Measurements from ENCODE around the gene RBM18.

DNA sequence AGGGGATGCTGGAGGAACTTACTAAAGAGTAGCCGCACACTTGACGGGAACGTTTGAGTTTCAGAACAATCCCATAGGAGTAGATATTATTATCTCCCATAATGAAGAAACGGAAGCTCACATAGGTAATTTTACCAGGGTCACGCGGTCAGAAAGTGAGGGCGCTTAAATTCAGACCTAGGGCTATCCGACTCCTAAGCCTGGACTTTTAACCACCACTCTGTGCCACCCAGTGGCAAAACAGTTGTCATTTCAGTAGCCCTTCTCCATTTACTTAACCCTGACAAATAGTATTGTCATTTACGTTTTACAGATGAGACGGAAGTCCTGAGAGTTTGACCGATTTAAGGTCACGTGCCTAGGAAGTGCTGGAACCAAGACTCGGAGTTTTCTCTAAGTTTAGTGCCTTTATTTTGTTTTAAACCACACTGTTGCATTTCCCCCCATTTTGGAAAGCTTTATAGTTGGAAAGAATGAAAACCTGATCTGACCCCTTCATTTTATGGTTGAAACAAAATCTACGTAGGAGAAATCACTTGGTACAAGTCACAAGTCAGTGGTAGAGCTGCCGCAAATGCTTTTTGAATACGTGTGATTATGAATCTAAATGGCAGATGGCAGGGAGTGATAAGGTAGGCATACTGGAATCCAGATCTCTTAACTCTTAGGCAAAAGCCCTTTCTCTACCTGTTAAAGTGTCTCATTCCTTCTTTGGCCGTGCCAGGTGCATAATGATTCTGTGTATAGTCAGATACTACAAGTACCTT lies 692 bp upstream of the RBM18 start:
- TF ChIP-seq, protein P1, sequence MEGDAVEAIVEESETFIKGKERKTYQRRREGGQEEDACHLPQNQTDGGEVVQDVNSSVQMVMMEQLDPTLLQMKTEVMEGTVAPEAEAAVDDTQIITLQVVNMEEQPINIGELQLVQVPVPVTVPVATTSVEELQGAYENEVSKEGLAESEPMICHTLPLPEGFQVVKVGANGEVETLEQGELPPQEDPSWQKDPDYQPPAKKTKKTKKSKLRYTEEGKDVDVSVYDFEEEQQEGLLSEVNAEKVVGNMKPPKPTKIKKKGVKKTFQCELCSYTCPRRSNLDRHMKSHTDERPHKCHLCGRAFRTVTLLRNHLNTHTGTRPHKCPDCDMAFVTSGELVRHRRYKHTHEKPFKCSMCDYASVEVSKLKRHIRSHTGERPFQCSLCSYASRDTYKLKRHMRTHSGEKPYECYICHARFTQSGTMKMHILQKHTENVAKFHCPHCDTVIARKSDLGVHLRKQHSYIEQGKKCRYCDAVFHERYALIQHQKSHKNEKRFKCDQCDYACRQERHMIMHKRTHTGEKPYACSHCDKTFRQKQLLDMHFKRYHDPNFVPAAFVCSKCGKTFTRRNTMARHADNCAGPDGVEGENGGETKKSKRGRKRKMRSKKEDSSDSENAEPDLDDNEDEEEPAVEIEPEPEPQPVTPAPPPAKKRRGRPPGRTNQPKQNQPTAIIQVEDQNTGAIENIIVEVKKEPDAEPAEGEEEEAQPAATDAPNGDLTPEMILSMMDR (IDR thresholded peaks at IDR 0.05): no peak
- no peak for TF ChIP-seq POLR2A (IDR thresholded peaks at IDR 0.05)

All from uterus (tissue), 2 donors.